IPS-18a (cell line): ENCODE measurements around the gene GPX2.

Experiments used
- H3K27ac ChIP-seq: one replicate; pipeline ENCODE4 v1.5.1; 2013; ENCODE audit warnings: low read length
- H3K27me3 ChIP-seq: one replicate; pipeline ENCODE4 v1.6.1; 2013; ENCODE audit warnings: mild to moderate bottlenecking, low read length; ENCODE audit not compliant: control insufficient read depth, insufficient read depth
- H3K36me3 ChIP-seq: one replicate; pipeline ENCODE4 v1.6.1; 2013; ENCODE audit warnings: low read depth, low read length; ENCODE audit not compliant: control insufficient read depth
- H3K4me1 ChIP-seq: one replicate; pipeline ENCODE4 v1.6.1; 2013; ENCODE audit warnings: low read depth, low read length; ENCODE audit not compliant: control insufficient read depth
- H3K4me3 ChIP-seq: one replicate; pipeline ENCODE4 v1.5.1; 2013; ENCODE audit warnings: low read length
- H3K9ac ChIP-seq: one replicate; pipeline ENCODE4 v1.6.1; 2013; ENCODE audit warnings: mild to moderate bottlenecking, low read length, moderate library complexity
- H3K9me3 ChIP-seq: one replicate; pipeline ENCODE4 v1.6.1; 2013; ENCODE audit warnings: low read depth, low read length; ENCODE audit not compliant: control insufficient read depth

Gene GPX2

DNA sequence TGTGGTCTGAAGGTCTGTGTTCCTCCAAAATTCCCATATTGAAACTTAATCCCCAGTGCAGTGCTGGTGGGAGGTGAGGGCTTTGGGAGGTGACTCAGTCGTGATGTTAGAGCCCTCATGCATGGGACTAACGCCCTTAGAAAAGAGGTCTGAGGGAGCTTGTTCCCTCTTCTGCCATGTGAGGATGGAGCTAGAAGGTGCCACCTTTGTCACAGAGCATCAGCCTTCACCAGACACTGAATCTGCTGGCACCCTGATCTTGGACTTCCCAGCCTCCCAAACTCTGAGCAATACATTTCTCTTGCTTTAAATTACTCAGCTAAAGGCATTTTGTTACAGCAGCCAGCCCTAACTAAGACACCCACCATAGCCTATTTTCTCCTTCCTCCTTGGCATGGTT lies 15.7 kb upstream of the GPX2 start:
- Histone ChIP-seq H3K9me3 (no peaks in the 10 kb centered on the region), H3K27me3 (no peaks in the 10 kb centered on the region), H3K27ac (no peak overlapping the region), H3K4me3 (no peak overlapping the region), H3K36me3 (no peaks in the 10 kb centered on the region), H3K4me1 (peaks cover 31% of the 10 kb centered on the region), H3K9ac (no peak overlapping the region)

DNA sequence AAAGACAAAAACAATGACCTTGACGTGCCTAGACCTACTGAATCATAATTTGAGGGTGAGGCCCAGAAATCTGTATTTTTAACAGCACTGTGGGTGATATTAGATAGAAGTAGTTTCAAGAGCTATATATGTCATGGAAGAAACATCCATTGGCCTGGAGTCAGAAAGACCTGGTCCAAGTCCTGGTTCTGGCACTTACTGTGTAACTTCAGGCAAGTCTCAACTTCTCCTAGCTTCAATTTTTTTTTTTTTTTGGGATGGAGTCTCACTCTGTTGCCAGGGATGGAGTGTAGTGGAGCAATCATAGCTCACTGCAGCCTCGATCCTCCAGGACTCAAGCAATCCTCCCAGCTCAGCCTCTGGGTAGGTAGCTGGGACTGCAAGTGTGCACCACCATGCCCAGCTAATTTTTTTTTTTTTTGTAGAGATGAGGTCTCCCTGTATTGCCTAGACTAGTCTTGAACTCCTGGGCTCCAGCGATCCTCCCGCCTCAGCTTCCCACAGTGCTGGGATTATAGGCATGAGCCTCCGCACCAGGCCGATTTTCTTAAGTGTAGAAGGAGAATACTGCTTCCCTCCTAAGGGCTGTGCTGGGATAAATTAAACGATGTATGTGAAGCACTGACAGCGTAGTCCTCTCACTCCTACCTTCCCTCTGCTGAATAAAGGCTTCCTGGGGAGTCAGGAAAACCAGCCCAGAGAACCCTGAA lies 14.3 kb upstream of the GPX2 start:
- no peaks in the 10 kb centered on the region for H3K27me3 ChIP-seq
- H3K9ac ChIP-seq = no peak overlapping the region
- H3K4me1 ChIP-seq = peaks cover 31% of the 10 kb centered on the region
- H3K27ac ChIP-seq = no peak overlapping the region
- no peaks in the 10 kb centered on the region for H3K36me3 ChIP-seq
- no peak overlapping the region for H3K4me3 ChIP-seq
- H3K9me3 ChIP-seq = no peaks in the 10 kb centered on the region

DNA sequence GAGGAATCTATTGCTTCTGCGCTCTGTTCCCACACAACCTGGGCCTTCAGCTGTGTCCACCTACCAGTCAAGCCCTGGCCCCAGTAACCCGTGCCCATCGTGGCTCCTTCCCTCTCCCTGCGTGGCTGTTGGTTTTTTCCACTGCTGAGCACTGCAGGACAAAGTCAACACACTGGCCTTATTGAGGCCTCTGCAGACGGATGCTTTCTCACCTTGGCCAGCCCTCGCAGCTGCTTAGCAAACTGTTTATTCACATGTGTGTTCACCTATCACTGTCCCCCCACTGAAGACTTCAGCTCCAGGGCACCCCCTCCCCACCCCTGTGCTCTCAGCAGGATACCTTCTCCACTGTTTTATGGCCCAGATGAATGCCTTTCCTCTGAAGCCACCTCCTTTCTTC lies 12.8 kb upstream of the GPX2 start:
- peaks cover 27% of the 10 kb centered on the region for H3K4me1 ChIP-seq
- H3K27ac ChIP-seq = no peak overlapping the region
- no peak overlapping the region for H3K4me3 ChIP-seq
- no peak overlapping the region for H3K9ac ChIP-seq
- no peaks in the 10 kb centered on the region for H3K9me3 ChIP-seq
- peaks cover 6% of the 10 kb centered on the region for H3K36me3 ChIP-seq
- no peaks in the 10 kb centered on the region for H3K27me3 ChIP-seq

DNA sequence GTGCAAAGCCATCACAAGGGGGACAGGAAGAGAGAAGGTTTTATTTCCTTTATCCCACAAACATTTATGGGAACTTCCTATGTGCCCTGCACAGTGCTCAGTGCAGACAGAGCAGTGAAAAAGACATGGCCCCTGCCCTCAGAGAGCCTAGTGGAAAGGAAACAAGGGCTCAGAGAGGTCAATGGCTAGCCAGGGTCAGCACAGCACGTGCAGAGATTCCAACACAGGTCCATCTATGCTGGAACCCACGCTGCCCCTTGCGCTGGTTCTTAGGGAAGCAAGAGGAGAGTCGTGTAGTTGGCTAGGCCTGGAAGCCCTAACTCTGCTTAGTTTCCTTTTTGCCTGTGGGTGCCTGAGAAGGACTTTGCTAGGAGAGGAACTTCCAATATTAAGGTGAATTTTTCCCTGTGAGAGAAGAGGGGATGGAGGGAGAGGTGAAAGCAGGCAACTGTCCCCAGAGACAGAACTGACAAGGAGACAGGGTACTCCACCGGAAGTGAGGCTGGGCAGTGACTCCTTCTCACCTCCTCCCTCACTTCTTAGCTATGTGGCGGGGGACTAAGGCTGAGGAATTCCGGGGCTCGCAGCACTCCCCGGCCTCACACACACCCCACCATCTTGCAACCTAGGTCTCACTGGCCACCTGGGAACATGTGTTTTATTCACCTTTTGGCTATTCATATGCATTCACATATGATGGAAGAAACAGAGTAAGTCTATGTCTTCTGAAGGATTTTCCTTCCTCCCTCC lies 12.1 kb upstream of the GPX2 start:
- peaks cover 24% of the 10 kb centered on the region for H3K4me1 ChIP-seq
- peaks cover 6% of the 10 kb centered on the region for H3K36me3 ChIP-seq
- no peak overlapping the region for H3K9ac ChIP-seq
- H3K4me3 ChIP-seq = no peak overlapping the region
- no peaks in the 10 kb centered on the region for H3K9me3 ChIP-seq
- no peaks in the 10 kb centered on the region for H3K27me3 ChIP-seq
- H3K27ac ChIP-seq = no peak overlapping the region

DNA sequence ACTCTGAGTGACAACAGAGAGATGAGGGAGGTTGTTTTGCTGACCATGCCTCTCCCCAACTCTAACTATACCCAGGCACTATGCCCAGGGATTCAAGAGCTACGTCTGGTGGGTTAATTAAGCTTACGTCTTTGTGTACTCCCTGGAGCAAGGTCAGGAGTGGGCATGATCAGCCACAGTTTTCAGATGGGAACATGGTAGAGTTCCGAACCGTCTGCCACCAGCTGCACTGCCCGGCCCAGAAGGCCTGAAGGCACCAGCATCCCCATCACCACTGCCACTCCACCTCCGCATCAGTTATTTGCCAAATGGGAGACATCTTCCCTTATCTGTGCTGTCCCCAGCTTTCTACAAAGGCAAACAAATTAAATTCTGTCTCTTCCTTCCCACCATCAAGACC lies 11.1 kb upstream of the GPX2 start:
- no peak overlapping the region for H3K27ac ChIP-seq
- H3K4me1 ChIP-seq = peaks cover 24% of the 10 kb centered on the region
- H3K9ac ChIP-seq = no peak overlapping the region
- no peak overlapping the region for H3K4me3 ChIP-seq
- H3K36me3 ChIP-seq = peaks cover 6% of the 10 kb centered on the region
- H3K9me3 ChIP-seq = no peaks in the 10 kb centered on the region
- H3K27me3 ChIP-seq = no peaks in the 10 kb centered on the region

DNA sequence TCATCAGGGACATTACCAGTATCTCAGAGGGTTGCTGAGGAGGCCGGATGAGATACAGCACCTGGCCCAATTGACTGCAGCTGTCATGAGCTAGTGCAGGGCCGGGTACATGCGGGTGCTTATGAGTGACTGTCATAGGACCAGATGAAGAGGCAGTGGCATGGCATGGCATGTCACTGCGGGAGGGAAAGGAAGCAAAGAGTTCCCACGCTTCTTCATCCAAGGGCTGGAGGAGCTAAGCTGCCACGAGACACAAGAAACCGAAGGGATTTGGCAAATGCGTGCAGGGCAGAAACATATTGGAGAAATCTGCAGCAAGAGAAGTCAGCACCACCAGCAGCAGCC lies 10.7 kb upstream of the GPX2 start:
- H3K4me3 ChIP-seq = no peak overlapping the region
- H3K27ac ChIP-seq = no peak overlapping the region
- H3K27me3 ChIP-seq = no peaks in the 10 kb centered on the region
- H3K9me3 ChIP-seq = no peaks in the 10 kb centered on the region
- no peak overlapping the region for H3K9ac ChIP-seq
- peaks cover 24% of the 10 kb centered on the region for H3K4me1 ChIP-seq
- peaks cover 6% of the 10 kb centered on the region for H3K36me3 ChIP-seq

DNA sequence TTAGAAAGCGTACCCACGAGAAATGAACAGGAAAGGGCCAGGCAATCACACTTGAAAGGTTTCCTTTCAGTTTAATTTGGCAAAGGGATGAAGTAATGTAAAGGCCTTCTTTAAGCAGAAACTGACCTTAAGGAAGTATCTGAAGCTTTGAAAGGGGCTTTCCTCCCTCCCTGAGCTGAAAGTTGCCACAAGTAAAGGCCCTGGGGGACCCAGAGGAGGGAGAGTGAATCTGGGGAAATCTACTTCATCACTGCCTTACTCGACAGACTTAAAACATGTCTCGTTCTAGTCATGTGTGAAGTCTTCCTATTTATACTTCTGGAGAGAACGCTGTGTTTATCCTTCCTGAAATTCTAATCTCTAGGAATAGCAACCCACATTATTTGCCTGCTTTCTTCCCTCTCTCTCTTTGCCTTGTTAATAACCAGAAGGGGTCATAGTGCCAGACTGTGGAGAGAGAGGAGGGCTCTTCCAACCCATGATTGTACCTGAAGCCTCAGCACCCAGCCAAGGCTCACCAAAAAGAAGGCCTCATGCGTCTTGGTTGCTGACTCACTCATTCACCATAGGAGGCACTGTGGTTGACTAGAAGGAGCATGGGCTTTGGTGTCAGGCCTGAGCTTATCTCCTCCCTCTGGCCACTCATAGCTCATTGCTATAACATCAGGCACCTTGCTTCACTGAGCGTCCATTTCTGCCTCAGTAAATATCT lies 10.2 kb upstream of the GPX2 start:
- Histone ChIP-seq H3K9ac (no peak overlapping the region), H3K27me3 (no peaks in the 10 kb centered on the region), H3K9me3 (no peaks in the 10 kb centered on the region), H3K27ac (no peak overlapping the region), H3K4me1 (peaks cover 24% of the 10 kb centered on the region), H3K4me3 (no peak overlapping the region), H3K36me3 (peaks cover 7% of the 10 kb centered on the region)

DNA sequence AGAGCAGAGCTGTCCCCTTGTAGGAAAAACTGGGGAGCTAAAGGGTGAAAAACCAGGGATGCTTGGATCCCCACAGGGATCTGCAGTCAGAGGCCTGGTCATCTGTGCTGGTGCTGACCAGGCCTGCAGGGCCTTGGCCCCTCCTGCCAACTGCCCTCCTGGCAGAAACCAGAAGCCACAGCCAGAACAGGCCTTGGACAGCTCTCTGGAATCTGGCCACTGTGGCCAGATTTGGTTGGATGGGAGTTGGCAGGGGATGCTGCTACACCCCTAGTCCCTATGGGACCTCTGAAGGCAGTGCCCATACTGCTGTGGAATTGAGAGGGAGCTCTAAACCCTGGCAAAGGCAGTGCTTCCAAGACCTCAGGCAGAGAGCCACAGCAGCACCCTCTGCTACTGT lies 9.2 kb upstream of the GPX2 start:
- Histone ChIP-seq H3K4me3 (no peak overlapping the region), H3K27me3 (no peaks in the 10 kb centered on the region), H3K9me3 (no peaks in the 10 kb centered on the region), H3K27ac (no peak overlapping the region), H3K9ac (no peak overlapping the region), H3K36me3 (peaks cover 8% of the 10 kb centered on the region), H3K4me1 (peaks cover 17% of the 10 kb centered on the region)

DNA sequence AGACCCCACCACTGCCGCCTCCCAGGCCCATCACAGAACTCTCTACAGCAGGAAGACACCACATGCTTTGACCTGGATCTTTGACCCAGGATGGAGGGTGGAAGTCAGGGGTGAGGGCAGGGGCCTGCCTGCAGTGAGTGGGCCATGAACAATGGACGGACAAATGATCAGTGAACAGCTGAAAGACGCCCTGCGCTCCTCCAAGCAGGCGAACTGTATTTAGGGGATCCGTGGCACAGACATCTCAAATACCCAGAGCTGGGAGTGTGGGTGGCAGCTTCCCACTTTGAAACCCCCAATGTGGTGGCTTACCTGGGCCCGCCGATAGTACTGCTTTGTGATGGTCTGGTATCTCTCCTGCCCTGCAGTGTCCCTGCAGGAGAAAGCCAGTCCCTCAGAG lies 8.7 kb upstream of the GPX2 start:
- no peaks in the 10 kb centered on the region for H3K9me3 ChIP-seq
- no peak overlapping the region for H3K9ac ChIP-seq
- peaks cover 8% of the 10 kb centered on the region for H3K36me3 ChIP-seq
- H3K4me3 ChIP-seq = no peak overlapping the region
- no peaks in the 10 kb centered on the region for H3K27me3 ChIP-seq
- H3K27ac ChIP-seq = no peak overlapping the region
- peaks cover 12% of the 10 kb centered on the region for H3K4me1 ChIP-seq

DNA sequence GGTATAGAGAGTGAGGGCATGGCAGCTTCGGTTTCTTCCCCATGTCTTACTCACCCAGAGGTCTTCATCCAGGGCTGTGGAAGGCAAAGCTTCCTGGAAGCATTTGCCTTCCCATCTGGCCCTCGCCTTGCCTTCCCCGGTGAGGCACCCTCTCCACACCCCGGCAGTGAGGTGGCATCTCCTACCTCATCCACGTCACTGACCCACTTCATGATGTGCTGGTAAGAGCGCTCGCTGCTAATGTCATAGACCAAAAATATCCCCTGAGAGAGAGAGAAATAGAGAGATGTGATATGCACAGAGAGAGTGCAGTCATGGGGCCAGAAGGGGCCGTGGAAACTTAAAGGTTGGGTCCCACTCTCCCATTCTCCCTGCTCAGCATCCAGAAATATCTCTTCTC lies 8.3 kb upstream of the GPX2 start:
- H3K9ac ChIP-seq = no peak overlapping the region
- H3K9me3 ChIP-seq = no peaks in the 10 kb centered on the region
- H3K36me3 ChIP-seq = peaks cover 8% of the 10 kb centered on the region
- no peak overlapping the region for H3K27ac ChIP-seq
- peaks cover 8% of the 10 kb centered on the region for H3K4me1 ChIP-seq
- H3K27me3 ChIP-seq = no peaks in the 10 kb centered on the region
- H3K4me3 ChIP-seq = no peak overlapping the region

DNA sequence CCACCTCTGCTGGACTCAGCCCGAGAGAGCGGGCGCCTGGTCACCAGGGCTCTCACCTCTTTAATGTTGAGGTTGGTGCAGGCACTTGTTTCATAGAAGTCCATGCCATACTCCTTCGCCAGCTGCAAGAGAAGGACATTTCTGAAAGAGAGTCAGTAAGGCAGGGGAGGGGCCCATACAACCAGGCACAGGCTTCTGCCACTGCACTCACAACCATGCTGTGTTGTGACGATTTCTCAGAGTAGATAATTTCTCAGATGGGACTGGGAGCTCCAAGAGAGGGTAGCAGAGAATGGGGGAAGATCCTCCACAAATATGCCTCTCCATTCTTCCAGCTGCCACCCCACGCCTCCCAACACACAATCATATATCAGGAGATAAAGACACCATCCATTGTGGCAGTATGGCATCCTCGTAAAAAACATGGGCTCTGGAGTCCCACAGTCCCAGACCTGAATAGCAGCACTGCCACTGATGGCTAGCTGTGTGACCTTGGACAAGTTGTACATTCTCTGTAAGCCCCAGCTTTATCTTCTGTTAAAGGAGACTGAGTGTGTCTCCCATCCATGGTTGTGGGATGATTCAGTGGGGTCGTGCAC lies 6.2 kb upstream of the GPX2 start:
- Histone ChIP-seq H3K9me3 (no peaks in the 10 kb centered on the region), H3K36me3 (peaks cover 8% of the 10 kb centered on the region), H3K4me3 (no peak overlapping the region), H3K27me3 (no peaks in the 10 kb centered on the region), H3K27ac (no peak overlapping the region), H3K9ac (no peak overlapping the region), H3K4me1 (peaks cover 5% of the 10 kb centered on the region)
